Pulmonary artery endothelial cell (primary cell): ENCODE measurements around the gene ACSL4. TPM values are rescaled to one million over a fixed set of nuclear protein-coding genes. Genes with fewer than 3 reads are reported as not detected.
A peak's percentile ranks its signal among the peaks of the same experiment; 100 is the strongest.
"Not testable (repeated sequence)": the region's sequence is repeated elsewhere in the genome, so short reads cannot be mapped to it uniquely, and the experiment has no call there.

Experiments
- DNase-seq: peaks from one replicate; pipeline ENCODE4 v3.0.0-alpha.2; 2011; ENCODE audit warnings: low read depth, low spot score
- total RNA-seq: library from RNA; depleted of rRNA; stranded (reverse); fragments of >200 nt; gene quantifications from 2 replicates; pipeline ENCODE4 v1.2.3, GENCODE V29; 2014

The ACSL4 gene
- total RNA-seq, 1 donor from 2014 or later: 146 TPM

DNA sequence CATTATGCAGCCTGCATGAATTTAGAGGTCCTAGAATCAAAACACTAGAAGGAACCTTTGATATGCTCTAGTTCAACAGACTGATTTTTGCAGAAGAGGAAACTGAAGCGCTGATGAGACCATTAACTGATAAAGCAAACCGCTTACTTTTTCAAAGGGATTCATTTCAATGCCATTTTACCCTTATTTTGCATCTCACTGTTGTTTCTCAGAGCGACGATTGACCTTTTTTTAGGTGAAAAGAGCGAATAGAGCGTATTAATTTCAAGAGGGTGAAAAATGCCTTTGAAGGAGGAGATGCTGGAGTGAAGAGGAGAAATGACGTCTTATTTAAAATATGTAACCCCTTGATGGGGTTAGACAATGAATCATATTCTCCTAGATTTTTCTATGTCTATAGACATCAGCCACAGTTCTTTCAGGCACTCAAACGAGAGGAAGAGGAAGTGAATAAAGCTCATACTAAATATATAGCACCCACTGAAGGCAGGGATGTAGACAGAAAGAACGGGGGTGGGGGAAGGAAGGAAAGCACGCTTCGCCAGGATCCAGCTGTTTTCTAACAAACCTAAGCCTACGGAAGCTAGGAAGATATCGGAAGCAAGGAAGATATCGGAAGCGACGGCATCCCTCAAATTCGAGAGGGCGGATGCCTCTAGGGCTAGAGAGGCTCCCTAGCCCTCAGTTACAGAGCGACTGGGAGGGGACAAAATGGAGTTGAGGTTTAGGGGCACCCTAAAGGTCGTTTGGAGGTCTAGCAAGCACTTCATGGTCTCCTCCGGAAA is 848 bp downstream of the ACSL4 start:
- DNase-seq: peak; percentile 19

DNA sequence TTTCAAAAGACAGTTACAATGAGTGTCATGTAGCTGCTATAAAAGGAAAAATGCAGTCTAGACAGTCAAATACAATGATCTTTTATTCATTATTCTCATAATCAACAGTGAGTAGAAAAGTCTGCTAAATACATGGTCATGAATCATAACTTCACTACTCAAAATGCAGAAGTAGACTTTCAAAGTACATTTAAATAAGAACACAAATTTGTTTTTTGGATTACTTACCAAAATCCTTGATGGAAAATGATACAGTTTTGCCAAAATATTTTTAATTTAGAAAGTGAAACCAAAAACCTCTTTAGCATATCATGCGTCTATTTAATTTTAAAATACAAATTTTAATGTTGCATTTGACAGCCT is 4.9 kb downstream of the ACSL4 start:
- no peak for DNase-seq

DNA sequence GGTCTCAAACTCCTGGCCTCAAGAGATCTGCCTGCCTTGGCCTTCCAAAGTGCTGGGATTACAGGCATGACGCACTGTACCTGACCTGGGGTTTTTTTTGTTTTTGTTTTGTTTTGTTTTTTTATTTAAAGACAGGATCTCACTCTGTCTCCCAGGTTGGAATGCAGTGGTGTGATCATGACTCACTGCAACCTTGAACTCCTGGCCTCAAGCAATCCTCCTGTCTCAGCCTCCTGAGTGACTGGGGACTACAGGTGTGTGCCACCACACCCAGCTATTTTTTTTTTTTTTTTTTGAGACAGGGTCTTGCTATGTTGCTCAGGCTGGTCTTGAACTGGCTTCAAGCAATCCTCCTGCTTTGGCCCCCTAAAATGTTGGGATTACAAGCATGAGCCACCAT is 8.1 kb downstream of the ACSL4 start:
- not testable (repeated sequence) for DNase-seq

DNA sequence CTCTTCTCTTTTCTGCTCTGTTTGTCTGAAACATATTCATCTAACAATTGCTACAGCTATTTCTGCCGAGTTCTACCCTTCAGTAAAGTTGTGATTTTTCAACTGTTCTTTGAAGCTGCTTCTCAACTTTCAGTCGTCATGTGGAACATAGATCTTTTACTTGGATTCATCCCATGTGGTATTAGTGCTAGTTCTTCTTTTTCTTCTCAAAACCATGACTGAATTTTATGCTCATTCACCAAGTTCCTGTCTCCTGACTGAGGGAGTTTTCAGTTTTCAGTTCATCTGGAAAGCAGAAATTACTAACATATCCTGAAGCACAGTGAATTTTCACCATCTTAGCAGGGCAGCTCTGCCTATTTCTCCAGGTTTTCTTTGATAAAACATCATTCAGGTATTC is 12.1 kb downstream of the ACSL4 start:
- no peak for DNase-seq

DNA sequence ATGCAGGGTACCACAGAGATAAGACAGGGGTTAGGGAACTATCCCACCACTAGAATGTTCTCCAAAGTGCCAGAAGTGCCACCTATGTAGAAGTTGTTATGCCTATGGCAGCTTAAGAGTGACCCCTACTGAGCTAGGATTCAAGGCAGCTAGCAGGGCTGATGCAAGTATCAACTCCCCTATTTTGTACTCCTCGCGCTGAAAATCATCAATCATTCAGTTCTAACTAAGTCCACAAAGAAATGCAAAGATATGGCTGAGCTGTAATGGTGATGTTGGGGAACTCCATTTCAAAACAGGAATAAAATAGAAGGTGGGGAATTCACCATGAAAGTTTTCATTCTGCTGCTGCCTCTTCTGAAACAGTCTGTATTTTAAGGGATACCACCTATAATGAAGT is 13.8 kb downstream of the ACSL4 start:
- no peak for DNase-seq

DNA sequence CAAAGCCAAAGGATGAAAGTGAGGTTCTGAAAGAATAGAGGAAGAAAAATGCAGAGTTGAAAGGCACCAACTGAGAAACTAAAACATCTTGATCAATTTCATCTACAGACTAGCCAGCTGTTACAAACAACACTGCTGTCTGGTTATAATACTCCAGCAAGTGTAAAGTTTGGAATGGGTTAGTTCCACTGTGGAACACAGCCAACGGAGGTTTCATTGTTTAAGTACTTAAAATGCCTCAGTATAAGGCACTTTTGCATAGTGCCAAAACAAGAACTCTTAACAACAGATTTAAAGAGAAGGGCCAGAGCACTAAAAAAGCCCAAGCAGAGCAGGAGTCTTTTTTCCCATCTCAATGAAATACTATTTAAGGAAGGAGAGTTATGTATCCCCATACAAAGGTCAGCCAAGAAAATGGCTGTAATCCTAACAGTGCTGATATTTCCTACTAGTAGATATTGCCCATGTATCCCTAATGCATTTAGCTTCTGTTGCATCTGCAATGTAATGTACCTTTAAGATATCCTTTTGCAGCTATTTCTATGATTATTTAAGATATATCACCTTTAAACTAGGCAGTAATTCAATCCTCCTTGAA is 16.5 kb downstream of the ACSL4 start:
- DNase-seq: no peak

DNA sequence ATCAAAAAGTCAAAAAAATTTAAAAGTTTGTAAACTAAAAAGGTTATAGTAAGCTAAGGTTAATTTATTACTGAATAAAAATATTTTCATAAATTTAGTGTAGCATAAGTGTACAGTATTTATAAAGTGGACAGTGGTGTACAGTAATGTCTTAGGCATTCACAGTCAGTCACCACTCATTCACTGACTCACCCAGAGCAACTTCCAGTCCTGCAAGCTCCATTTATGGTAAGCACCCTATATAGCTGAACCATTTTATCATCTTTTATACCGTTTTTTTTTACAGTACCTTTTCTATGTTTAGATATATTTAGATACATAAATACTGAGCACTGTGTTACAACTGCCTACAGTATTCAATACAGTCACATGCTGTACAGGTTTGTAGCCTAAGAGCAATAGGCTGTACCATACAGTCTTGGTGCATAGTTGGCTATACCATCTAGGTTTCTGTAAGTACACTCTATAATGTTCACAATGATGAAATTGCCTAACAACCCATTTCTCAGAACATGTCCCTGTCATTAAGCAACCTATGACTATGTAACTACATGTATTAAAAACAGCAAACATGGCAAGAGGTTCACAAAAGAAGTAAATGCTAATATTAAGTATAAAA is 18.6 kb downstream of the ACSL4 start:
- DNase-seq: peak; percentile 19

DNA sequence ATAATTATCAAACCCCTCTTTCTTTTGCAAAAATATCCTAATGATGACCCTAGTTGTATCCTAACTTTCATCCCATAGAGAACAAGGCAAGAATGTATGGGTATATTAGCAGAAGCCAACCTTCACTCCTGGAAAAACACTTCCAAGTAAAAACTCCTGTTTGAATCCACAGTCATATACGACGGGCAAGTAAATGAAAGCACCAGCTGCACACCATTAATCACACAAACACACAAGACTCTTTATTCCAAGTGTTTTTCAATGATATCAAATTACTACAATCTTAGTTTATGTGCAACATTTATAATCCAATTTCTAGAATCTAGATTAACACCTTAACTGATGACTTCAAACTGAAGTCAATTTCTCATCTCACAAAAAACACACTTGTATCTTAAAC is 22.9 kb downstream of the ACSL4 start:
- DNase-seq: no peak

GRCh38 chrX:109709129-109709631 is 23.9 kb downstream of the ACSL4 start:
- DNase-seq: no peak

GRCh38 chrX:109707720-109708119 is 25.3 kb downstream of the ACSL4 start:
- DNase-seq: no peak

- no peak for DNase-seq
Measured at GRCh38 chrX:109707319-109707718, 25.7 kb downstream of the ACSL4 start.

- DNase-seq: no peak
Measured at GRCh38 chrX:109704563-109704962, 28.5 kb downstream of the ACSL4 start.

DNA sequence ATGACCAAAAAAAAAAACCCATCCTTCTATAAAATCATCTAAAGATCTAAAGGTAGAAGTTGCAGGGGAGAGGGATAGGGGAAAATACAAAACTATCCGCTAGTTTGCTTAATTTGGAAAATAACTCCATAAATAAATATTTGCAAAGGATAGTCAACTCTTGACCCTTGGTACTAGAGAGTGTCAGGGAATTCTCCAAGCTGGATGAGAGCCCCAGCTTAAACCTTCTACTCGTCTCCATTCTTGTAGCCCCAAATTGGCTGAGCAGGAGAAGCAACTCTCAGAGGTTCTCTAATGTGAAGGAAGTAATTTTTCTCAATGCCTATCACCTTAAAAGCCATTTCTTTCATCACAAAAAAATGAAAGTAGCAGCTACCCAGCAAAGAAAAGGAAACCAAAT is 35.2 kb downstream of the ACSL4 start:
- no peak for DNase-seq

DNA sequence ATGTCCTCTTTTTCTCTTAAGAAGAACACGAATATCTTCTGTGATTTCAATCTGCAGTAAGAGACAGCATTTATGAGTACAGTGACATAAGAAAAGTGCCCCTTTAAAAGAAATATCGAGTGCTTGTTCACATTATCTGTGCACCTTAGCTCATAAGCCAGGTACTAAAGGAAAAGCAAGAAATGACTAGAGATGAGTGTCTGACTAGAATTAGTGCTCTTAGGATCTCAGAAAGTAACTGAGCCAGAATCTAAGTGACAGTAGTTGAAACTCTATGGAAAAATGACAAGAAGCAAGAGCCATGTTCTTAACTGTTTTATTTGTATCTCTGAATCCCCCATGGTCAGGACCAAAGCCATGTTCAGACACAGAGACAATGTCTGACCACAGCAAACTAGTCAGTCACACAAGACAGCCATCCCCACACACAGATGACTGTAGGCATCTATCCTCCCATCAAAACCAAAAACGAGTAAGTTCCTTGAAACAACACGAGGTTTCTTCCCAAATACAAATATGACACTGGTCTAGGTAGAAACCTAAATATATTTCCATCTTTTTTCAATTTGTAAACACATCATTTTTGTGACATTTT is 36.8 kb downstream of the ACSL4 start:
- no peak for DNase-seq

DNA sequence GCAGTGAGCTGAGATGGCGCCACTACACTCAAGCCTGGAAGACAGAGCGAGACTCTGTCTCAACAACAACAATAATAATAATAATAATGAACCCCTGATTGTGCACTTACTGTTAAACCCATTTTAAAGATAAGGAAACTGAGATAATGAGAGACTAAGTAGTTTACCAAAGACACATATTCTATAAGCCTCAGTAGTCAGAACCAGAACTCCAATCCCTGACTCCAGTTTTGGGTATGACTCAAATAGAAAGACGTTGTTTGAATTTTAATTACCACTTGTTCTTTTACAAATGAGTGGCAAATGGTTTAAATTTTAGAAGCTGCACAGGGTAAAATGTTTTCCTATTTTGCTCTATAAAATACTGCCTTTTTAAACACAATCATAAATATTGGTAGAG is 37.4 kb downstream of the ACSL4 start:
- DNase-seq: no peak

GRCh38 chrX:109691752-109692151 is 41.3 kb downstream of the ACSL4 start:
- DNase-seq: no peak

GRCh38 chrX:109691277-109691676 is 41.8 kb downstream of the ACSL4 start:
- no peak for DNase-seq

DNA sequence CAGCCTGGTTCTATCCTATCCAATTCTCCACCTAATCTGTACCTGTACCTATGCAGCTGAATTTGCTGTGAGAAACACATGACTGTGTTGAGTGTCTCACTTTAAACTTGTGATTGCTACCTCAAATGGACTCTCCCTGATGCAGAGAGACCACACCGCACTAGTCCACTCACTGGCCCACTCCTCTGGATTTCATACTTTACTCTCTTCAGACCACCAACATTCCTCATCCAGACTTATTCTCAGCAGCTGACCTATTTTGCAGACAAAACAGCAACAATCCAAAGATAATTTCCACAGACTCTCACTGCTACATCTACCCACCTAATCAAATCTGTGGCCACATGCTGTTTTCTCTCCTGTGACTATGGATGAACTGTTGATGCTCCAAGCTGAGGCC is 45.2 kb downstream of the ACSL4 start:
- DNase-seq: no peak

GRCh38 chrX:109685656-109686078 is 47.4 kb downstream of the ACSL4 start:
- no peak for DNase-seq

DNA sequence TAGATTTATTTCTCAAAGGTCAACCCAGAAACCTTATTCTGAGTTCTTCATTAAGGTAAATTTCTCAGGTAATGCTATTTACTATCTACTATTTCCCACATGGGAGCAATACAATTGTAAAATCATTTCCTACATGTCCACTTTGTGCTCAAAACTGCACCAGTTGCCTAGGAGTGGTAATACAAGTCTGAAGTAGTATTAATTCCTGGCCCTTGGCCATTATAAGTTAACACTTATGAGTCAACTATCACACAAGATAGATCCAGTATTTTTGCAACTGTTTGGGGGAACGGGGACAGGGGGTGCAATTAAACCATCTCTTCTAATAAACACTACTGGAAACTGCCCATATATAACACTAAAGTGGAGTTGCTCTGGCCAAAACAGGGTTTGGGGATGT is 48.9 kb downstream of the ACSL4 start:
- DNase-seq: no peak

DNA sequence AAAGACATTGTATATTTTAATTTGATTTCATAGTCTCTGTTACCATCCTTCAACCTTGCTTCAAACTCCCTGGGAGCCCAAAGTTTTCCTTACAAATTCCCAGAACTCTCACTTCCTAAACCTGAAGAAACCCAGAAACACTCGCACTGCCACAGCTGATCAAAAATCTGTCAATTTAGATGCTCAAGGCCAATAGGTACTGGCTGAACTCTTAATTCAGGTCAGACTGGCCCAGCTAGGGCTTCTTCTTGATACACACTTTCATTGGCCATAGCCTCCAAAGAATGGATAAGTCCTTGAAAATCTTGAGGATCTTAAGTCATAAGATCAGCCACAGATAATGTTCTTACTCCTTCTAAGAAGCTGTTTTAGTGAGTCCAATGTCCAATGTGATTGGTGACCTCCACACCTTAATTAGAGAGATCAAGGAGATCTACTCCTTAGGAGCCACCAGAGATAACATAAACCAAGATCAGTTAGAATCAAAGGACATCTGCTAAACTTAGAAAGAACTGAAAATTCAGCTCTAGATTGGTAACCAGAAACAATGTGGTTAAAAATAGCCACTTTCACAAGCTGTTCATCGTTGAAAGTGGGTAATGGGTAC is 51.5 kb downstream of the ACSL4 start:
- no peak for DNase-seq

- no peak for DNase-seq
Measured at GRCh38 chrX:109679820-109680219, 53.2 kb downstream of the ACSL4 start.
